HG03457 (cell line): ENCODE results near the gene STAU1.
"Not testable (repeated sequence)": the region's sequence is repeated elsewhere in the genome, so short reads cannot be mapped to it uniquely, and the experiment has no call there.

Experiments
- ATAC-seq: cut with Tn5 transposase; IDR thresholded peaks from one replicate; pipeline ENCODE4 v1.9.1; 2021; ENCODE audit warnings: moderate number of reproducible peaks; ENCODE audit not compliant: unreplicated experiment

STAU1 gene

DNA sequence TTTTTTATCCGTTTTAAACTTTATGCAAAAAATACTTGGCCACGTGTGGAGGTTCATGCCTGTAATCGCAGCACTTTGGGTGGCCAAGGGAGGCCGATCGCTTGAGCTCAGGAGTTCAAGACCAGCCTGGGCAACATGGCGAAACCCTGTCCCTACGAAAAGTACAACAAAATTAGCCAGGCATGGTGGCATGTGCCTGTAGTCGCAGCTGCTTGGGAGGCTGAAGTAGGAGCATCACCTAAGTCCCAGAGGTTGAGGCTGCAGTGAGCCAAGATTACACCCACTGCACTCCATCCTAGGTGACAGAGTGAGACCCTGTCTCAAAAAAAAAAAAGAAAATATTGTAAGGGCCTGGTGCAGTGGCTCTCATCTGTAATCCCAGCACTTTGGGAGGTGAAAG is 97.0 kb downstream of the STAU1 start:
- no peak for ATAC-seq

DNA sequence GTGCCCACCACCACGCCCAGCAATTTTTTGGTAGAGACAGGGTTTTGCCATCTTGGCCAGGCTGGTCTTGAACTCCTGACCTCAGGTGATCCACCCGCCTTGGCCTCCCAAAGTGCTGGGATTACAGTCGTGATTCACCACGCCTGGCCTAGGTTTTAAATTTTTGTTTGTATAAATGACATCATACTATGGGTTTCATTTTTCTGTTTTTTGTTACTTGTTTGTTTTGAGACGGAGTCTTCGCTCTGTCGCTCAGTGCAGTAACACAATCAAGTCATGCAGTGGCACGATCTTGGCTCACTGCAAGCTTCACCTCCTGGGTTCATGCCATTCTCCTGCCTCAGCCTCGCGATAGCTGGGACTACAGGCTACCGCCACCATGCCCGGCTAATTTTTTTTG is 105.8 kb downstream of the STAU1 start:
- not testable (repeated sequence) for ATAC-seq

DNA sequence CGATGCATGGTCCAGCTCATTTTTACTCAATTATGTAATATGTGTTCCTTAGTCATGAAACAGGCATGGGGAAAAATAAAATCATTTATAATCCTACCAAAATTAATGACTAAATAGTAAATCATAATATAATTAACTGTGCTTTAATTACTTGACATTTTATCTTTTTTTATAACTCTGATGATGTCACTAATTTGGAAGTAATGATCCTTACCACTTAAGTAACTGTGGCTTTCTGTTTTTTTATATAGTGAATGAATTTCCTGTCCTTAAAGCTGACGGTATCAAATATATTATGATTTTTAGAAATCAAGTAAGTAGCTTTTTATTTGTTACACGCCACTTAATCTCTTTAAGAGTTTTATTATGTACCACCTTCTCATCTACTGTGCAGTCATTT is 109.8 kb downstream of the STAU1 start:
- ATAC-seq, result no peak

DNA sequence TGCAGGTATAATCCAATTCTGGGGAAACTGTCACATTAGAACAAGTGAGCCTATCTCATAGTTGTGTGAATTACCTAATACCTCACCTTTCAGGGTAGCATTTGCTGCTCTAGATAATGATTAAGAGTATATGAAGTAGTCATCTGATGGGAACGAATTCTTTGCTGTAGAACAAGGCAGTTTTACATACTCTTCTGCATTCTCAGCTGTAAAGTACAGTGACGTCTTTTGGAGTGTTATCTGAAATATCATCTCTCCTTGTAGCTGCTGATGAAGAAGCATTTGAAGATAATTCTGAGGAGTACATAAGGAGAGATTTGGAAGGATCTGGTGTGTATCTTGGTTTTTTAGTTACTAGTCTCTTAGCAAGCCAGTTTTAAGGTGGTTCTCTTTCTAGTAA is 113.6 kb downstream of the STAU1 start:
- ATAC-seq, result no peak
